Caco-2 (cell line): ENCODE data around the gene SUMF1. TPM values are rescaled to one million over a fixed set of nuclear protein-coding genes. Genes with fewer than 3 reads are reported as not detected.

ENCODE experiments used
- BruUV-seq: library from RNA; stranded (reverse); fragments of 400-500 nt; replicated peaks from 2 replicates; lab custom pipeline; 2021; lab: Mats Ljungman, UMichigan
- CTCF ChIA-PET: fragments of 300-600 bp; sonication (Branson Sonifier 250); formaldehyde crosslinking; loops from one replicate; lab custom pipeline; 2022; ENCODE audit warnings: antibody characterized with exemption; lab: Charles Lee
- POLR2A ChIA-PET: fragments of 300-600 bp; sonication (Branson Sonifier 250); formaldehyde crosslinking; loops from one replicate; lab custom pipeline; 2022; ENCODE audit warnings: antibody characterized with exemption; lab: Charles Lee
- DNase-seq, 2 experiments: peaks; one replicate each; pipeline versions ENCODE4 v3.0.0 to v3.0.0-alpha.2; 2020 to 2022
- H3K27me3 ChIP-seq: replicated peaks from 2 replicates; pipeline ENCODE4 v1.6.0; 2011; ENCODE audit warnings: low read length; ENCODE audit not compliant: control insufficient read depth, insufficient read depth
- H3K36me3 ChIP-seq: 2 replicates; pipeline ENCODE4 v1.5.1; 2011; ENCODE audit warnings: low read length; ENCODE audit not compliant: control insufficient read depth, insufficient read depth
- H3K4me1 ChIP-seq: fragments of 250-450 bp; sonication (Bioruptor Pico); 2 replicates; pipeline ENCODE4 v1.5.1; 2020; ENCODE audit warnings: mild to moderate bottlenecking
- H3K4me3 ChIP-seq: 2 replicates; pipeline ENCODE4 v1.5.1; 2011; ENCODE audit warnings: low read depth, mild to moderate bottlenecking, control low read depth, low read length
- H3K9me3 ChIP-seq: fragments of 250-450 bp; sonication (Bioruptor Pico); 2 replicates; pipeline ENCODE4 v1.5.1; 2020; ENCODE audit warnings: mild to moderate bottlenecking, moderate library complexity
- H3K27ac Mint-ChIP-seq: one replicate; pipeline ENCODE4 v1.8.0; 2022; ENCODE audit warnings: mixed read lengths; ENCODE audit not compliant: unreplicated experiment
- H3K27me3 Mint-ChIP-seq: one replicate; pipeline ENCODE4 v1.8.0; 2022; ENCODE audit warnings: mixed read lengths; ENCODE audit not compliant: insufficient read depth, unreplicated experiment
- H3K36me3 Mint-ChIP-seq: one replicate; pipeline ENCODE4 v1.8.0; 2022; ENCODE audit warnings: mild to moderate bottlenecking, mixed read lengths; ENCODE audit not compliant: insufficient read depth, unreplicated experiment
- H3K4me1 Mint-ChIP-seq: one replicate; pipeline ENCODE4 v1.8.0; 2022; ENCODE audit warnings: low read depth, mixed read lengths; ENCODE audit not compliant: unreplicated experiment
- H3K4me3 Mint-ChIP-seq: one replicate; pipeline ENCODE4 v1.8.0; 2022; ENCODE audit warnings: mild to moderate bottlenecking, moderate library complexity, mixed read lengths; ENCODE audit not compliant: unreplicated experiment
- H3K9me3 Mint-ChIP-seq: one replicate; pipeline ENCODE4 v1.8.0; 2022; ENCODE audit warnings: mixed read lengths; ENCODE audit not compliant: unreplicated experiment
- intact Hi-C: fragments of 100-400 bp; cut with micrococcal nuclease; formaldehyde crosslinking; loops from one replicate; pipeline ENCODE4 v1.10.0; 2022; ENCODE audit not compliant: unreplicated experiment
- total RNA-seq: library from RNA; stranded (reverse); gene quantifications from 2 replicates; pipeline ENCODE4 v1.2.3, GENCODE V29; 2022
- TF ChIP-seq, protein P1 (sequence below), 2 experiments: fragments of 200-600 bp in 1 of 2; IDR thresholded peaks; 1 replicate in 1 of 2; 2 replicates in 1 of 2; pipeline versions ENCODE4 v1.5.1 to v1.8.0; 2011 to 2022; ENCODE audit warnings: antibody characterized with exemption in 1 of 2, control low read depth in 1 of 2, inconsistent platforms in 1 of 2, low read depth in 1 of 2, low read length in 1 of 2, mild to moderate bottlenecking in 1 of 2, moderate library complexity in 1 of 2; ENCODE audit not compliant: insufficient read depth in 1 of 2, severe bottlenecking in 1 of 2, unreplicated experiment in 1 of 2

SUMF1 gene
- total RNA-seq, 1 experiment from 2014 or later = 24.4 TPM

DNA sequence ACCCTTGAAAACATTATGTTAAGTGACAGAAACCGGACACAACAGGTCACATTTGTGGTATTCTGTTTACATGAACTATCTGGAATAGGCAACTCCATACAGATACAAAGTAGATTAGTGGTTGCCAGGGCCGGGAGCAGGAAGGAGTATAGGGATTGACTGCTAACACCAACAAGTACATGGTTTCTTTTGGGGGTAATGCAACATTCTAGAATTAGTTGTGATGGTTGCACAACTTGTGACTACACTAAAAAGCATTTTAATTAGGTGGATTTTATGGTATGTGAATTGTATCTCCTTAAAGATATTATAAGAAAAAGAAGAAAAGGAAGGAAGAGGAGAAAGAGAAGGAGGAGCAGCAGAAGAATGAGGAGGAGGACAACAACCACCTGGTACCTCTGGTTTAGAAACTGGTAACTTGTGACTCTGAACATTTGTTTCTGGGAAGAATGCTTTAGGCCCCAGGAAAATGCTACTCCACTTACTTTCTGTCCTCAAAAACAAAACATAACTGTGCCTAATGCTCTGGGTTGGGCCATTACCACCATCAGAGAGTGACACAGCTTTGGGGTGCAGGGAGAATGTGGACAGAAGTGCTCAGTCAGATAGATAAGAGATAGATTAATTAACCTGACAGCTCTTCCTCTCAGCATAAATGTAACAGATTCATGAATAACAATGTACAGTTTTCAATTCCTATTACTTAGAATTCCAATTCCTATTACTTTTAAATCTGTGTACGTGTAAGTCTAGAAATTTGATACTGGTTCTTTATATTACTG, 143.6 kb downstream of the SUMF1 start:
- H3K9me3 ChIP-seq = no peaks in the 10 kb centered on the region
- H3K36me3 ChIP-seq = no peaks in the 10 kb centered on the region
- BruUV-seq = no TSS peak
- CTCF ChIA-PET = no interaction called here
- POLR2A ChIA-PET = no interaction called here
- no peak overlapping the region for H3K27ac Mint-ChIP-seq
- no peak overlapping the region for H3K4me3 Mint-ChIP-seq
- no peaks in the 10 kb centered on the region for H3K27me3 ChIP-seq
- no peaks in the 10 kb centered on the region for H3K36me3 Mint-ChIP-seq
- H3K4me1 ChIP-seq = 0 out of 2 replicates have a peak, but pooled peaks cover 4% of the 10 kb centered on the region
- peaks cover 18% of the 10 kb centered on the region for H3K4me1 Mint-ChIP-seq
- no peak for DNase-seq
- H3K9me3 Mint-ChIP-seq = no peaks in the 10 kb centered on the region
- TF ChIP-seq, protein P1, sequence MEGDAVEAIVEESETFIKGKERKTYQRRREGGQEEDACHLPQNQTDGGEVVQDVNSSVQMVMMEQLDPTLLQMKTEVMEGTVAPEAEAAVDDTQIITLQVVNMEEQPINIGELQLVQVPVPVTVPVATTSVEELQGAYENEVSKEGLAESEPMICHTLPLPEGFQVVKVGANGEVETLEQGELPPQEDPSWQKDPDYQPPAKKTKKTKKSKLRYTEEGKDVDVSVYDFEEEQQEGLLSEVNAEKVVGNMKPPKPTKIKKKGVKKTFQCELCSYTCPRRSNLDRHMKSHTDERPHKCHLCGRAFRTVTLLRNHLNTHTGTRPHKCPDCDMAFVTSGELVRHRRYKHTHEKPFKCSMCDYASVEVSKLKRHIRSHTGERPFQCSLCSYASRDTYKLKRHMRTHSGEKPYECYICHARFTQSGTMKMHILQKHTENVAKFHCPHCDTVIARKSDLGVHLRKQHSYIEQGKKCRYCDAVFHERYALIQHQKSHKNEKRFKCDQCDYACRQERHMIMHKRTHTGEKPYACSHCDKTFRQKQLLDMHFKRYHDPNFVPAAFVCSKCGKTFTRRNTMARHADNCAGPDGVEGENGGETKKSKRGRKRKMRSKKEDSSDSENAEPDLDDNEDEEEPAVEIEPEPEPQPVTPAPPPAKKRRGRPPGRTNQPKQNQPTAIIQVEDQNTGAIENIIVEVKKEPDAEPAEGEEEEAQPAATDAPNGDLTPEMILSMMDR (IDR thresholded peaks at IDR 0.05; ENCODE audit: insufficient read depth in 1 of 2, low read depth in 1 of 2, low read length in 1 of 2, severe bottlenecking in 1 of 2, unreplicated experiment in 1 of 2) = no peak
- no peaks in the 10 kb centered on the region for H3K27me3 Mint-ChIP-seq
- no peak overlapping the region for H3K4me3 ChIP-seq
- intact Hi-C loops = no loop called here

DNA sequence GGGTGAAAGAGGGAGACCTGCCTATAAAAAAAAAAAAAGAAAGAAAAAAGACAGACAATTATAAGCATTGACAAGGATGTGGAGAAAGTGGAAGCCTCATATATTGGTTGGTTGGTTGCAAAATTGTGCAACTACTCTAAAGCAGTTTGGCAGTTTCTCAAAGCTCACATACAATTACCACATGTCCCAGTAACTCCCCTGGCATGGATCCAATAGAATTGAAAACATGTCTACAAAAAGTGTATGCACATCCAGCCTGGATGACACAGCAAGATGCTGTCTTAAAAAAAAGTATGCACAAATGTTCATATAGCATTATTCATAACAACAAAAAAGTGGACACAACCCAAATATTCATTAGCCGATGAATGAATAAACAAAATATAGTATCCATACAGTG, 144.4 kb downstream of the SUMF1 start:
- Mint-ChIP-seq H3K4me3 (no peak overlapping the region), H3K36me3 (no peaks in the 10 kb centered on the region), H3K9me3 (no peaks in the 10 kb centered on the region), H3K4me1 (peaks cover 18% of the 10 kb centered on the region), H3K27ac (no peak overlapping the region), H3K27me3 (no peaks in the 10 kb centered on the region)
- no peaks in the 10 kb centered on the region for H3K36me3 ChIP-seq
- intact Hi-C loops = no loop called here
- no peak for DNase-seq
- BruUV-seq = no TSS peak
- H3K4me3 ChIP-seq = no peak overlapping the region
- H3K9me3 ChIP-seq = no peaks in the 10 kb centered on the region
- ChIA-PET POLR2A (no interaction called here), CTCF (interaction anchor here (0.6 kb wide), 1 partner anchor 244 kb away, joined by 4 read pairs; no protein-coding TSS in a partner anchor)
- no peaks in the 10 kb centered on the region for H3K27me3 ChIP-seq
- H3K4me1 ChIP-seq = 0 out of 2 replicates have a peak, but pooled peaks cover 4% of the 10 kb centered on the region
- TF ChIP-seq, protein P1 (IDR thresholded peaks at IDR 0.05; ENCODE audit: insufficient read depth in 1 of 2, low read depth in 1 of 2, low read length in 1 of 2, severe bottlenecking in 1 of 2, unreplicated experiment in 1 of 2) = no peak

DNA sequence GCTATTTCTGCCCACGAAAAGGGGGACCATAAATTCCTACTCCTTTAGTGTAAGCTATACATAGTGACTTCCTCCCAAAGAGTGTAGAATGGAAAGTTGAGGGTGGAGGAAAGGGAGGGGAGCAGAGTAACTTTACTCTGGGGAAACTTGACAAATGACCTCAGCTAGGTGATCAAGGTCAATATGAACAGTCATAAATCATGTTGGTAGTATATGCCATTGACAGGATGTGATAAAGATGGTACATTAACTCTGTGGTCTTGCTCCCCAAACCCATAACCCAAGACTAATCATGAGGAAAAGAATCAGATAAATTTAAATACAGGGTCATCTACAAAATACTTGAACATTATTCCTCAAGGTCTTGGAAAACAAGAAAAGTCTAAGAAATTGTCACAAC, 145.3 kb downstream of the SUMF1 start:
- Histone ChIP-seq H3K27me3 (no peaks in the 10 kb centered on the region), H3K9me3 (no peaks in the 10 kb centered on the region), H3K36me3 (no peaks in the 10 kb centered on the region), H3K4me1 (0 out of 2 replicates have a peak, but pooled peaks cover 4% of the 10 kb centered on the region), H3K4me3 (no peak overlapping the region)
- no peak overlapping the region for H3K4me3 Mint-ChIP-seq
- TF ChIP-seq, protein P1 (IDR thresholded peaks at IDR 0.05; ENCODE audit: insufficient read depth in 1 of 2, low read depth in 1 of 2, low read length in 1 of 2, severe bottlenecking in 1 of 2, unreplicated experiment in 1 of 2) = no peak
- no peaks in the 10 kb centered on the region for H3K27me3 Mint-ChIP-seq
- POLR2A ChIA-PET = no interaction called here
- no peak for DNase-seq
- CTCF ChIA-PET = interaction anchor here (0.6 kb wide), 1 partner anchor 245 kb away, joined by 4 read pairs; no protein-coding TSS in a partner anchor
- H3K4me1 Mint-ChIP-seq = peaks cover 18% of the 10 kb centered on the region
- intact Hi-C loops = no loop called here
- no peaks in the 10 kb centered on the region for H3K9me3 Mint-ChIP-seq
- no TSS peak for BruUV-seq
- no peak overlapping the region for H3K27ac Mint-ChIP-seq
- H3K36me3 Mint-ChIP-seq = no peaks in the 10 kb centered on the region
